Fibroblast of pulmonary artery (primary cell): ENCODE results near the gene HBM.

Experiments
- DNase-seq: peaks from one replicate; pipeline ENCODE4 v3.0.0-alpha.2; 2010; ENCODE audit warnings: low read depth
- H3K4me3 ChIP-seq: replicated peaks from 2 replicates; pipeline ENCODE4 v1.5.1; 2011; ENCODE audit warnings: low read depth, mild to moderate bottlenecking, control low read depth, low read length, moderate library complexity
- CTCF ChIP-seq: IDR thresholded peaks from 2 replicates; pipeline ENCODE4 v1.5.1; 2011; ENCODE audit warnings: mild to moderate bottlenecking, control low read depth, low read length, inconsistent platforms; ENCODE audit errors: missing control alignments

The HBM gene

GRCh38 chr16:165539-166374 lies at the start of gene HBM:
Gene HBM, plus strand, starts transcription at chr16:165978. Its CDS starts 20 bp downstream, at chr16:165998.
- H3K4me3 ChIP-seq, result no peak within 1 kb of the TSS
- TF ChIP-seq CTCF, result no peak
- no peak for DNase-seq

- H3K4me3 ChIP-seq, result no peak overlapping the region
- DNase-seq, result no peak
- no peak for TF ChIP-seq CTCF
Observed at GRCh38 chr16:116015-116414, 49.8 kb upstream of the HBM start.

- peak; percentile 71 for TF ChIP-seq CTCF
- DNase-seq, result peak; percentile 49
- no peak overlapping the region for H3K4me3 ChIP-seq
Observed at GRCh38 chr16:117379-118365, 48.1 kb upstream of the HBM start.

- DNase-seq, result no peak
- no peak overlapping the region for H3K4me3 ChIP-seq
- TF ChIP-seq CTCF, result no peak
Observed at GRCh38 chr16:118857-119256, 46.9 kb upstream of the HBM start.

GRCh38 chr16:119295-119694 lies 46.5 kb upstream of the HBM start:
- no peak overlapping the region for H3K4me3 ChIP-seq
- no peak for DNase-seq
- TF ChIP-seq CTCF, result no peak

- H3K4me3 ChIP-seq, result no peak overlapping the region
- DNase-seq, result no peak
- TF ChIP-seq CTCF, result no peak
Observed at GRCh38 chr16:119835-120491, 45.8 kb upstream of the HBM start.
